ENCODE measurements around the gene FARSA.

The FARSA gene

DNA sequence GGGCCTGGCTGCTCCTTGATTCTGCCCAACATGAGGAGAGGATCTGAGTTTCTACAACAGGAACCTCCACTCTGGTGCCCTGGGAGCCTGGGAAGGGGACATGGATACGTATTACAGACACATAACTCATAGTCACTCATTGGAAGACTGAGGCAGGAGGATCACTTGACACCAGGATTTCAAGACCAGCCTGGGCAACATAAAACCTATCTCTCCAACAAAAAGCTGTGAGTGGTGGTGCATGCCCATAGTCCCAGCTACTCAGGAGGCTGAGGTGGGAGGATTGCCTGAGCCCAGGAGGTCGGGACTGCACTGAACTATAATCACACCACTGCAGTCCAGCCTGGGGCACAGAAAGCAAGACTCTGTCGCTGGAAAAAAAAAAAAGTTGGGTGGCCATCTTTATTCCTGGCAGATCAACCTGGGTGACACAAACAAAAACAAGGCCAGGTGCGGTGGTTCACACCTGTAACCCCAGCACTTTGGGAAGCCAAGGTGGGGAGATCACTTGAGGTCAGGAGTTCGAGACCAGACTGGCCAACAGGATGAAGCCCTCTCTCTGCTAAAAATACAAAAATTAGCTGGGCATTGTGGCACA, 45.4 kb downstream of the FARSA start:
- no peak for DNase-seq

DNA sequence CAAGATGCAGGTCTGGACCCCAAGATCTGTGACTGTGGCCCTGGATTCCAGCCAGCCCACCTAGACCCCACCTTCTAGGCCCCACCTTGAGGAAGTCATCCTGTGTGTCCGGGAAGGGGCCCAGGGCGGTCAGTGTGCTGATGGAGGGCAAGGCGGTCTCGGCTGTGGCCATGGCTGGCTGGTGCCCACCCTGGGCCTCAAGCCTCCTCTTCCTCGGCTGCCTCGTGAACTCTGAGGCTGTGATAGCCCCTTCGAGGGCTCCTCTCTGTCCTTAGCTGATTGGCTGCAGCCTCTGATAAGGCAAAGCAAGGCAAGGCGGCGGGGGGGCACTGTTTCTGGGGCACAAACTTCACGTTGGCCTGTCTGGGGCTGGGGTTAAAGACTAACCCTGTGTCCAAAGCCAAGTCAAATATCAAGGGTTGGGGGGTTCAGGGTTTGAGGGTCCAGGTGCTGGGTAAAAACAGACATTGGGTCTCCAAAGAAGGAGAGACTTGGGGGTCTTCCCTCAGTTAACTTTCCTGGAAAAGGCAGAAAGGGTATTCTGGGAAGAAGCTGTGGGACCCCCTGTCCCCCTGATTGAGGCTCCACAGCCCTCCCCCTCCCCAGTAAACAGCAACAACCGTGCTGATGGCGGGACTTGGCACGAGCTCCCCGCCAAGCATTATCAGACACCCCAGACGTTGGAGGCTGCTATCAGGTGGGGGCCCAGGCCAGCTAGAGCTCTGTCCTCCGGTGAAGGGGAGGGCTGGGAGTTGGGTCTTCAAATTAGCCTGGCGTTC, 46.4 kb downstream of the FARSA start, which contains the start of gene KLF1:
TSS of gene KLF1 (minus strand) at position 233 of the 779 bp plus-strand sequence. CDS start at position 172, 61 bp downstream.
- DNase-seq, result no peak

DNA sequence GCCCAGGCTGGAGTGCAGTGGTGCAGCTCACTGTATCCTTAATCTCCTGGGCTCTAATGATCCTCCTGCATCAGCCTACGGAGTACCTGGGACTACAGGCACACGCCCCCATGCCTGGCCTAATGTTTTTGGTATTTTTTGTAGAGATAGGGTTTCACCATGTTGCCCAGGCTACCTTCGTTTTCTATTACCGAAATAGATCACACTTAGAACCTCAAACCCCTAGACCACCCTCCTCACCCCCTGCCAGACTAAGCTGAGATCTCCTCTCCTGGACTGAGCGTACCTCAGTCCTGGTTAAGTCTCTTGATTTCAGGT, 46.9 kb downstream of the FARSA start:
- no peak for DNase-seq

DNA sequence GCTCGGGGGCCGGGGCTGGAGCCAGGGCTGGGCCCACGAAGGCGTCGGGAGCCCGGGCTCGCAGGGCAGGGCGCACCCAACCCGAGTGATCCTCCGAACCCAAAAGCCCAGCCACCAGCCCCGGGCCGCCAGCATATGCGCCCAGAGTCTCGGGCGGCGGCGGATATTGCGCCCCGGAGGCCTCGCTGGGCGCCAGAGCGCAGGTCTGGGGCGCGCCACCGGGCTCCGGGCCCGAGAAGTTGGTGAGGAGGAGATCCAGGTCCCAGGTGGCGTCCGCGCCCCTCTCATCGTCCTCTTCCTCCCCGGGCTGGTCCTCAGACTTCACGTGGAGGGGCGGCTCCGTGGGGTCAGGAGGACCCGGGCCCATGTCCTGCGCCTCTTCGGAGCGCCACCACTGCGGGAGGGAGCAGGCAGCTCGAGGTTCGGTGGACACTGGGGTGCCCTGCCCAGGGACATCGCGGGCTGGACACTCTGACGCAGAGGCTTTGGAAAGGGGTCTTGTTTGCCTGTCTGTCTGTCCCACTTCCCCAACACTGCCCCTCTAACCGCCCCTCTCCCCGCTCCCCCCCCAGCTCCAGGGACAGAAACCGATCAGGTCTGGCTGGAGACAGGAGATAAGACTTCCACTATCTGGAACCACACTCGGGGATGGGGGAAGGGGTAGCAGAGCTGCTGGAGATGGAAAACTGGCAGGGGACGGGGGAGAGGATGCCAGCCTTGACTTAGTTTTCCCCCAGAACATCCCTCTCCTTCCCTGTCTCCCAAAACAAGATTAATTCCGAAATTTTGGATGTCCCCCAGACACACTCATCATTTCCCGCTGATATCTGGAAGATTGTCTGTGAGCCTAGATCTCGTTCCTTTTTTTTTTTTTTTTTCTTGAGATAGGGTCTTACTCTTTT, 47.5 kb downstream of the FARSA start:
- no peak for DNase-seq

DNA sequence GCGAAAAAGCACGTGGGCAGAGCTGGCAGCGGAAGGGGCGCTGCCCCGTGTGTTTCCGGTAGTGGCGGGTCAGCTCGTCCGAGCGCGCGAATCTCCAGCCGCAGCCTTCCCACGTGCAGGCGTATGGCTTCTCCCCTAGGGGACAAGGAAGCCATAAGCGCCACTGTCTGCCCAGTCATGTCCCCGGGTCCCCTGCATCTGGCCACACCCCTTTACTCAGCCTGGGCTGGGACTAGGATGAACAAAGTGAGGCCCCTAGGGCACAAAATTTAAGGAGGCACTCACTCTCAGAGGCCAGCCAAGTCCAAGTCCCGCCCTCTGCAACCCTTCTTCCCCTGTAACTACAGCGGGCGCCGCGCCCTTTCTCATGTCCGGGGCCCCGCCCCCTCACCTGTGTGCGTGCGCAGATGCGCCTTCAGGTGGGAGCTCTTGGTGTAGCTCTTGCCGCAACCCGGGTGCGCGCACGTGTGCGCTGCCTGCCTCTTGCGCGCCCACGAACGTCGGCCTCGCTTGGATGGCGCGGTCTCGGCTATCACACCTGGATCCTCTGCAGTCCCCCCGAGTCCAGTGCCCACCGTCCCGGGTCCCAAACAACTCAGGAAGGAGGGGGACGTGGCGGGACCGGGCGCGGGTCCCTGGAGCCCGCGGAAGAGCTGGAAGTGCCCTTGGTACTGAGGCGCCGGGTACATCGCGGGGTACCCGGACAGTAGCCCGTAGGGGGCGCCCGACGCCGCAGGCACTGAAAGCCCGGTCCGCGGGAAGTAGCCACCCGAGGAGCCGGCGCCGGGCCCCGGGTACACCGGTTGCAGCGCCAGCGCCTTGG, 48.4 kb downstream of the FARSA start:
- DNase-seq, result peak; percentile 91

DNA sequence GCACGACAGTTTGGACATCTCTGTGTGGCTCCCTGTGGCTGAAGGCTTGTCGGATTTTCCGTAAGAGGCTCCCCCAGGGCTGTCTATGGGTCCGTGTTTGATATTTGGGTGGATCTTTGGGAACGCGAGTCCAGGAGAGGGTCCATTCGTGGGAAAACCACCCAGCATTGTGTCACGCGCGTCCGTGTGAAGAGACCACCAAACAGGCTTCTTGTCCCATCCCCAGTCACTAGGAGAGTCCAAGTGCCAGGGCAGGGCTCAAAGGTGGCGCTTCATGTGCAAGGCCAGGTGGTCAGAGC, 48.9 kb downstream of the FARSA start:
- no peak for DNase-seq

DNA sequence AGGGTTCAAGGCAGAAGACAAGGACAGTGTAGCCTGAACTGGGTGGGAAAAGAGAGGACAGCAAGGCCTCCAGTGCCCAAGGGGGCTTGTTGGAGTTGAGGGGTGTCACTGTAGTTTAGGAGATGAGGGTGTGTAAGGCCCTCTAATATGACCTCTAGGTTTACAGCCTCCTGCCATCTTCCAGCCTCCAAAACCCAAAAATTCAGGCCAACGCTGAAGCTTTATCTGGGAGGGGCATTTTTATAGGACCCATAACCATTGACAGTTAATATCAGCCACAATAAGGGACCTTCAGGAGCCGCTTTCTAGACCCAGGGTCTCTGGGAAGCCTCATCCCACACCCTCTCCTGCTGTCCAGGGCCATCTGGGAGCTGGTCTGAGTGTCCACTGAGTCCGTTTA, 49.3 kb downstream of the FARSA start:
- DNase-seq, result no peak

DNA sequence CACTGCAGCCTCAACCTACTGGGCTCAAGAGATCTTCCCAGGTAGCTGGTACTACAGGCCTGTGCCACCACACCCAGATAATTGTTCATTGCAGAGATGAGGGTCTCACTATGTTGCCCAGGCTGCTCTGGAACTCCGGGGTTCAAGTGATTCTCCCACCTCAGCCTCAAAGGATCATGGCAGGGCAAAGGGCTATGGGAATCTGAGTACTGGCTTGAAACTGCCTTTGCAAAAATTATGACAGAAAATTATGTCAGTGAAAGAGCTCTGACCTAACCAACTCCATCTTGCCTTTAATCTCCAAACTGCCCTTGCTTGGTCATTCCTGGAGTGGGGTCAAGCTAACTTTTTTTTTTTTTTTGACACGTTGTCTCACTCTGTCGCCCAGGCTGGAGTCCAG, 50.9 kb downstream of the FARSA start:
- no peak for DNase-seq

DNA sequence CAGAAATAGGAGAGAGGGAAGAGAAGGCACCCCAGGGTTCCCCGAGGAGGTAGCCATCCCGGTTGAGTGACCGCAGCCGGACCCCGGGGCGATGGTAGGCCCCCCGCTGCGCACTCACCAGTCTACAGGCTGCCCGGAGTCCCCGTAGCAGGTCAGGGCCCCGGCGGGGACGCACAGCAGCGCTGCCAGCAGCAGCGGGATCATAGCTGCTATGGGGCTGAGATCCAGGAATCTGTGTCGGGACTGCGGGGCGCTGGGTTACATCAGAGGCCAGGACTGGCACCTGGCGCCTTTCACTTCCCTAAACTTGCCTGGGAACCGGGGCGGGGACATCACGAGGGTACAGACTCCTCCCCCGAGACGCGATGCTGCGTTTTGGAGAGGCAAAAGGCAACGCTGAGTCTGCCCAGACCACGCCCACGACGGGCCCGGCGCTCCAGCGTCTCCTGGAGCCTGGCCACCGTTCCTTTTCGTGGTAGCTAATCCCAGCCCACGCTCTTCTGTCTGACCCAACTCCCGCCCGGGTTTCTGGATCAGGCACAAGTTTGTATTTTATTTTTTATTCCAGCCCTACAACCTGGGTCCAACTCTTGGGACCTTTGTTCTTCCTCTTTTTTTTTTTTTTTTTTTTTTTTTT, 52.2 kb downstream of the FARSA start, which contains the start of gene DNASE2:
TSS of gene DNASE2 (minus strand) at position 278 of the 637 bp plus-strand sequence. CDS start at position 204, 74 bp downstream.
- peak; percentile 88 to 93 for DNase-seq

DNA sequence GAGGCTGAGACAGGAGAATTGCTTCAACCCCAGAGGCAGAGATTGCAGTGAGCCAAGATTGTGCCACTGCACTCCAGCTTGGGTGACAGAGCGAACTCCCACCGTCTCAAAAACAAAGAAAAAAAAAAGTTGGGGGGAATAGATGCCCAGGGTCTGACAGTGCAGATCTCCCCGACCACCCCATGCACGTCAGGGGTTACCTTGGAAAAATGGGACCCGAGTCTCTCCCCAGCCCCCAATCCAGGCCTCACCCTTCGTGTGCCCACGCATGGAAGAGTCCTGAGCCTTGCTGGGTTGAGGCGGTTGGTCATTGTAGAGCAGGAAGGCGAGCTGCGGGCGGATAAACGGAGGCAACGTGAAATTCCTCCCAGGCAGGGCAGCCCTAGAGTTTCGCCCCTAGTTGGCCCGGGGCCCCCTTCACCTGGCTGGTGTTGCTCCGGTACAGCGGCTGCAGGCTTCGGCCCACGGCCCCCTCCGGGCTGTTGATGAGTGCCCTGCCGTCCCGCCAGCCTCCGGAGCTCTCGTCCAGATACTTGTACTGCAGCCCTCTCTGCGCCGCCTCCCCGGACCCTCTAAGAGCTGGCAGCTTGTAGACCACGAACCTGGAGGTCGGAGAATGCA, 52.9 kb downstream of the FARSA start:
- no peak for DNase-seq

DNA sequence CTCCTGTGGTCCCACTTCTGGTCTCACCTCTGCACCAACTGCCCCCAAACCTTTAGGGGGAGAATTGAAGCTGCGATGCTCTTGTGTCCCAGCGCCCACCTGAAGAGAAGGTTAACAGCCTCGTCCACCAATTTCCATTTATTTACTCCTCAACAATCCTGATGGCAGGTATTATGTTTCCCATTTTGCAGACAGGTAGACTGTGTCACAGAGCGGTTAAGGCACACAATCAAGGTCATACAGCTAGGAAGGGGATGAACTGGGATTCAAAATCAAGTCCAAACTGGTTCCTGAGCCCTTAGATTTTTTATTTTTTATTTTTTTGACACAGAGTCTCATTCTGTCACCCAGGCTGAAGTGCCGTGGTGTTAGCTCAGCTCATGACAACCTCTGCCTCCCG, 58.4 kb downstream of the FARSA start:
- no peak for DNase-seq

DNA sequence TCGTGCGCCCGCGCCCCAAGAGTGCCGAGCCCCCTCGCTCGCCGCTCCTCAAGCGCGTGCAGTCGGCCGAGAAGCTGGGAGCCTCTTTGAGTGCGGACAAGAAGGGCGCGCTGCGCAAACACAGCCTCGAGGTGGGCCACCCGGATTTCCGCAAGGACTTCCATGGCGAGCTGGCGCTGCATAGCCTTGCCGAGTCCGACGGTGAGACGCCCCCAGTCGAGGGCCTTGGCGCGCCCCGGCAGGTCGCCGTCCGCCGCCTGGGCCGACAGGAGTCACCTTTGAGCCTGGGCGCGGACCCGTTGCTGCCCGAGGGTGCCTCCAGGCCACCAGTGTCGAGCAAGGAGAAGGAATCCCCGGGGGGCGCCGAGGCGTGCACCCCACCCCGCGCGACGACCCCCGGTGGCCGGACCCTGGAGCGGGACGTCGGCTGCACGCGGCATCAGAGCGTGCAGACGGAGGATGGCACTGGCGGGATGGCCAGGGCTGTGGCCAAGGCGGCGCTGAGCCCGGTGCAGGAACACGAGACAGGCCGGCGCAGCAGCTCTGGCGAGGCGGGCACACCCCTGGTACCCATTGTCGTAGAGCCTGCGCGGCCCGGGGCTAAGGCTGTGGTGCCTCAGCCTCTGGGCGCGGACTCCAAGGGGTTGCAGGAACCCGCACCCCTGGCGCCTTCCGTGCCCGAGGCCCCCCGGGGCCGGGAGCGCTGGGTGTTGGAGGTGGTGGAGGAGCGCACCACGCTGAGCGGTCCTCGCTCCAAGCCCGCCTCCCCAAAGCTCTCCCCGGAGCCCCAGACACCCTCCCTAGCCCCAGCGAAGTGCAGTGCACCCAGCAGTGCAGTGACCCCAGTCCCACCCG, 59.4 kb downstream of the FARSA start:
- no peak for DNase-seq

DNA sequence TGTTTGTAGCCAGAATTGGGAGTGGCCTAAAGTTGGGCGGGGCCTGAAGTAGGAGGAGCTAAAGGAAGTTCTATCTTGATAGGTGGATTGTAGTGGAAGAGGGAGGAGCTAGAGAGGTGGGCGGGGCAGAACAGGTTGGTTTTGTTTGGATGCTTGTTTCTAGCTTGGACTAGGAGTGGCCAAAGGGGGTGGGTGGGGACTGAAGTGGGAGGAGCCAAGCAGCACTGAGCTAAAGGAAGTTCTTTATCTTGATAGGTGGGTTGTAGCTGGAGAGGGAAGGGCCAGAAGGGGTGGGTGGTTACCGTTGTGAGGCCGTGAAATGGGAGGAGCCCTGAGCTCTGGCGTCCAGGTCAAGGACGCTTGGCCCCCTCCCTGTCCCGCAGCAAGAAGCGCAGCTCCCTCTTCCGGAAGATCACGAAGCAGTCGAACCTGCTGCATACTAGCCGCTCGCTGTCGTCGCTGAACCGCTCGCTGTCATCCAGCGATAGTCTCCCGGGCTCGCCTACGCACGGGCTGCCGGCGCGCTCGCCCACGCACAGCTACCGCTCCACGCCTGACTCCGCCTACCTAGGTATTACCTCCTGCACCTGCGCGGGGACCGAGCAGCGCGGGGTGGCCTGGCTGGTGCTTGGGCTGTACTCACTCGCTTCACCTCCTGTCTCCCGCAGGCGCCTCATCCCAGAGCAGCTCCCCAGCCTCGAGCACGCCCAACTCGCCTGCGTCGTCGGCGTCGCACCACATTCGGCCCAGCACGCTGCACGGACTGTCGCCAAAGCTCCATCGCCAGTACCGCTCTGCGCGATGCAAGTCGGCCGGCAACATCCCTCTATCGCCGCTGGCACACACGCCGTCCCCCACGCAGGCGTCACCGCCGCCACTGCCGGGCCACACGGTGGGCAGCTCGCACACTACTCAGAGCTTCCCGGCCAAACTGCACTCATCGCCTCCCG, 60.3 kb downstream of the FARSA start:
- peak; percentile 80 to 82 for DNase-seq

All from CD4-positive, alpha-beta T cell treated with Interleukin-1 beta for 1 hour (primary cell).